ENCODE measurements around the gene TOP2A.
A peak's percentile ranks its signal among the peaks of the same experiment; 100 is the strongest.

Gene TOP2A

DNA sequence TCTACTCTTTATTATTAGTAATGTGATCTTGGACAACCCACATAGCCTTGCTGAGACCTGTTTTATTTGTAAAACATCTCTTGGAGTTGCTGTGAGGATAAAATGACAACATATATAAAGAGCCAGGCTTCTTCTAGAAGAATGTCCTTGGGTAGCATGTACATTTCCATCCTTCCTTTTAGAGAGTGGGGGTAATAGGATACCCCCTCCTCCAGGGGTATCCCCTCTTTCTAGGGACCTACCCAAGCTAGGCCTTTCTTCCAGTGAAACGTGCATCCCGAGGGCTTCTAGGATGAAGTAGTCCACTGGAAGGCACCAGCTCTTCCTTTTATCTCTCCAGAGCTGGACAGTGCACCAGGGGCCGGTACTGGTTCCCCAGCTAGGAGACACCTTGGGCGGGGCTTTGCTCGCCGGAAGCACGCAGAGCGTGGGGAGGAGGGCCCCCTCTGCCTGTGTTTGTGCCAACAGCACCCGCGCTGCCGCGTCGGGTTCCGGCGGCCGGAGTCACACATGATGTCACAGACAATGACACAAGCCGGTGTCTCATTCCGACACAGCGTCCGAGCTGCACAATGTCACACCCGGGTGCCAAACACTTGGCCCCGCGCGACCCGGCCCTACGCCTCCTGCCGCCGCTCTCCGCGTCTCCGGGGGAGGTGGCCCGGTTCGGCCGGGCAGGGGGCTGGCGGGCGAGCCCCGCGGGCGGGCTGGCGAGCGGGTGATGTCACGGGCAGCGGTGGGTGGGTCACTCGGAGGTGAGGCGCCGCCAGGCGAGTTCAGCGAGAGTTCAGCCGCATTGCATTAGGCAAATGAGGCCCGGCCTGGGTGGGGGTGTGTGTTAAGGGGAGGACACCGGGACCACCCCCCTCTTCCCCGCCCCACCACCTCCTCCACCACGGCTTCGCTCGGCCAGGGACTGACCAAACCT lies 76.6 kb downstream of the TOP2A start:
- Histone ChIP-seq H3K9me3 (ENCODE audit: control insufficient read depth, insufficient read depth, low read length) (no peaks in the 10 kb centered on the region), H3K4me1 (ENCODE audit: insufficient read depth, low read length) (peaks cover 25% of the 10 kb centered on the region), H3K36me3 (ENCODE audit: insufficient read depth, low read length) (no peaks in the 10 kb centered on the region), H3K9ac (ENCODE audit: low read depth, low read length) (peak overlapping the region; percentile 59; the same call in 1 of the 2 replicates)

DNA sequence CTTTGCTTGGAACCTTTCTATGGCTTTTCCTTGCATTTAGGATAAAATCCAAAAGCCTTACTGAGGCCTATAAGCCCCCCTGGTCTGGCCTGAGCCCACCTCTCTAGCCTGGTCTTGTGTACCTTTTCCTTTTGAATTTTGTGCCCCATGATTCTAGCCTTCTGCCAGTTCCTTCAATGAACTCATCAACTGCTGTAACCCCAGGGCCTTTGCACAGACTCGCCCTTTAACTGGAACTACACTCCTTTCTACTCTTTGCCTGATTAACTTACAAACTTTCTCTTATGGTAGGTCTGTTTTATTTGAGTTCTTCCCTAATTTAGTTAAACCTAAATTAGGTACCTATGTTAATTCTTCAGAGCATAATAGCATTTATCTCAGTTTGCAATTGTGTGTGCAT lies 77.4 kb downstream of the TOP2A start:
- no peak overlapping the region for H3K9ac ChIP-seq (ENCODE audit: low read depth, low read length)
- no peaks in the 10 kb centered on the region for H3K36me3 ChIP-seq (ENCODE audit: insufficient read depth, low read length)

DNA sequence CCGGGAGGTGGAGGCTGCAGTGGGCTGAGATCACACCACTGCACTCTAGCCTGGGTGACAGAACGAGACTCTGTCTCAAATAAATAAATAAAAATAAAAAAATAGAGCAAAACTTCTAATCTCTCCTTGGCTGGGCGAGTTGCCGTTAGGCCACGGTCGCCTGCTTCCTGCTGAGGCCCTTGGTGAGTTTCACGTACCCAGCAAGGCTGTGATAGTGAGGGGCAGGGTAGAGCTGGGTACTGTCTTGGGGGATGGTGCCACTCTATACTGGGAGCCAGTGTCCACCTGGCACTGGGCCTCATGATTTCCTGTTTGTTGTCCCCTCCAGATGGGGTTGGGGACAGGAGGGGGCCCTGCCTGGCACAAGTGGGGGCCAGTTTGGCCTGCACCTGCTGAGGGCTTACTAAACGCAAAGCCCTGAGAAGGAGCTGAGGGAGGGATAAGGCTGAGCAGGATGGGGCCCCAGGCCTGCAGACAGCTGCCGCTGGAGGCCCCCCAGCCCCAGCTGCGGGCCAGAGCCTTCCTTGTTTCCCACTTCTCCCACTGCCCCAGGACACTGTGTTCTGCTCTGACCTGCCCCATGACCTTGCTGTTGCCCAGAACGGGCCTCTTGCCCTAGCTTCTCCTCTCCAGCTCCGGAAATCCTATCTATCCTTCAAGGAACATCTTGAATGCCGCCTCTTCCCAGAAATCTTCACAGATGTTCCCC lies 78.6 kb downstream of the TOP2A start:
- Histone ChIP-seq H3K9me3 (ENCODE audit: control insufficient read depth, insufficient read depth, low read length) (no peaks in the 10 kb centered on the region), H3K36me3 (ENCODE audit: insufficient read depth, low read length) (no peaks in the 10 kb centered on the region), H3K9ac (ENCODE audit: low read depth, low read length) (no peak overlapping the region), H3K4me1 (ENCODE audit: insufficient read depth, low read length) (peaks cover 18% of the 10 kb centered on the region; the same call in 1 of the 2 replicates)

More for the DNA sequence above, 77.4 kb downstream of the TOP2A start:
- Histone ChIP-seq H3K9me3 (ENCODE audit: control insufficient read depth, insufficient read depth, low read length) (no peaks in the 10 kb centered on the region), H3K4me1 (ENCODE audit: insufficient read depth, low read length) (peaks cover 20% of the 10 kb centered on the region; the same call in 1 of the 2 replicates)

Measured in ES-I3 (cell line).